ENCODE data around the gene BHMT.
A peak's percentile ranks its signal among the peaks of the same experiment; 100 is the strongest.
"Not testable (repeated sequence)": the region's sequence is repeated elsewhere in the genome, so short reads cannot be mapped to it uniquely, and the experiment has no call there.

BHMT gene

DNA sequence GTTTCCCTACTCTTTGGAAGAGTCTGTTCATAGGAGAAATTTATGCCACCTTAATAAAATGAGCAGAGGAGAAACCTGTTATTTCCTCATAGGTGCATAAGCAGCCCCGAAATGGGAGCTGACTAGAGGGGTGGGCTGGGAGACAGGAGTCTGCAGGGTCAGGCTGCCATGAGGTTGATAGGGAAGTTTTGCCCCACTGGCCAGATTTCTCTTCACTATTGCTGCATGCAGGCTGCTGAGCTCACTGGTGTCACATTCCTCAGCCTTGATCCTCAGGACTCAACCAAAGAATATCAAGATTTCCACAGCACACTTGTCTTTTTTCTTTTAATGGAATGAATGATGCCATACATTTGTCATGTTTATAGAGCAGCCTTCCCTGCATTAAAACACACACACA lies 60.7 kb downstream of the BHMT start:
- Histone ChIP-seq H3K27ac (no peak overlapping the region), H3K4me1 (no peaks in the 10 kb centered on the region), H2AFZ (peak overlapping the region; percentile 49), H3K36me3 (ENCODE audit: control insufficient read depth, insufficient read depth, low read length) (no peaks in the 10 kb centered on the region), H3K79me2 (no peaks in the 10 kb centered on the region), H3K9ac (no peak overlapping the region), H3K9me3 (ENCODE audit: control insufficient read depth, low read length) (no peaks in the 10 kb centered on the region), H3K27me3 (ENCODE audit: control insufficient read depth, insufficient read depth, low read length) (no peaks in the 10 kb centered on the region), H3K4me3 (ENCODE audit: low read depth, low read length) (no peak overlapping the region), H3K4me2 (ENCODE audit: low read length) (no peak overlapping the region)
- no peak for TF ChIP-seq CTCF (IDR thresholded peaks at IDR 0.05)

DNA sequence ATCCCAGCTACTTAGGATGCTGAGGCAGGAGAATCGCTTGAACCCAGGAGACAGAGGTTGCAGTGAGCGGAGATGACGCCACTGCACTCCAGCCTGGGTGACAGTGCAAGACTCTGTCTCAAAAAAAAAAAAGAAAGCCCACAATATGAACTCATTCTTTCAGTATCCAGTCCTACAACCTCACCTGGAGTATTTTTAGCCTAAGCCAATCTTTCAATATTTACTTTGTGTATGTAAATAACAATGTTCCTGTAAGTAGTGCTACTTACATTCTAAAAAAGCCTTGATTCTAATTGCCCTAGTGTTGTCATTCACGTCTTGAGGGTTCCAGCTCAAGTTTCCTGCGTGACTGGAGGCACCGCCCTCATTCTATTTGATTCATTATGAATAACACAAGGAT lies 62.0 kb downstream of the BHMT start:
- H3K4me3 ChIP-seq (ENCODE audit: low read depth, low read length) = no peak overlapping the region
- TF ChIP-seq CTCF (IDR thresholded peaks at IDR 0.05) = no peak
- no peaks in the 10 kb centered on the region for H3K4me1 ChIP-seq
- H3K4me2 ChIP-seq (ENCODE audit: low read length) = no peak overlapping the region
- no peak overlapping the region for H3K9ac ChIP-seq
- no peak overlapping the region for H2AFZ ChIP-seq
- H3K27ac ChIP-seq = no peak overlapping the region
- H3K27me3 ChIP-seq (ENCODE audit: control insufficient read depth, insufficient read depth, low read length) = no peaks in the 10 kb centered on the region
- H3K79me2 ChIP-seq = no peaks in the 10 kb centered on the region
- H3K36me3 ChIP-seq (ENCODE audit: control insufficient read depth, insufficient read depth, low read length) = no peaks in the 10 kb centered on the region
- no peaks in the 10 kb centered on the region for H3K9me3 ChIP-seq (ENCODE audit: control insufficient read depth, low read length)

DNA sequence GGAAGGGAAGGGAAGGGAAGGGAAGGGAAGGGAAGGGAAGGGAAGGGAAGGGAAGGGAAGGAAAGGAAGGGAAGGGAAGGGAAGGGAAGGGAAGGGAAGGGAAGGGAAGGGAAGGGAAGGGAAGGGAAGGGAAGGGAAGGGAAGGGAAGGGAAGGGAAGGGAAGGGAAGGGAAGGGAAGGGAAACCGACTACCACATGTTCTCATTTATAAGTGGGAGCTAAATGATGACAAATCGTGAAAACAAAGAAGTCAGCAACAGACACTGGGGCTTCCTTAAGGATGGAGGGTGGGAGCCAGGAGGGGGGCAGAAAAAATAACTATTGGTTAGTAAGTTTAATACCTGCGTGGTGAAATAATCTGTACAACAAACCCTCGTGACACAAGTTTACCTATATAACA lies 68.8 kb downstream of the BHMT start:
- not testable (repeated sequence) for H3K4me2 ChIP-seq (ENCODE audit: low read length); H3K79me2 ChIP-seq; H3K36me3 ChIP-seq (ENCODE audit: control insufficient read depth, insufficient read depth, low read length); H3K4me3 ChIP-seq (ENCODE audit: low read depth, low read length); H3K27me3 ChIP-seq (ENCODE audit: control insufficient read depth, insufficient read depth, low read length); H3K9me3 ChIP-seq (ENCODE audit: control insufficient read depth, low read length); H3K27ac ChIP-seq; H2AFZ ChIP-seq; H3K9ac ChIP-seq
- H3K4me1 ChIP-seq = peaks cover 11% of the 10 kb centered on the region

DNA sequence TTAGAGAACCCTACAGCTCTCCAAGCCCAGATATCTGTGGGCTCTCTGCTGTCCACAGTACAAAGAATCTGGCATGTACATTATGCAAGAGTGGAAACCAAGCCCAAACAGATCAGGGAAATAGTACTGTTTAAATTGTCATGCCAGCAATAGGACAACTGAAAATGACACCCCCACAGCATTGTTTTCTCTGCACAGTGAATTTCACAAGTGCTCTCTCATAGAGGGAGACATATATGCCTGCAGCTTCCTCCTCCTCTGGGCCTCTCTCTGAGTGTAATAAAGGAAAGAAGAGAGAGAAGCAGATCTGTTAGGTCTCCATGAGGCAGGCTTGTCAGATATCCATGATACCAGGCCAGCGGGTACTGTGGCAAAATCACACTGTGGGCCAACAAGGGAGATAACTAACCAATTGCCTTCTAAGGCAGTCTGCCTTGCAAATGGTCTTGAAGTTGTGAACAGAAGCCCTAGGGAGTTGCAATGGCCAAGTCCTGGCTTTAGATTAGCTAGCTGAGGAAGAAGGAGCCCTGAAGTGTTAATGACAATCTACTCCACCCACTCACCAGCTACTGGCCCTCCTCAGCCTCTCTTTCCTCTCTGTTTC lies 69.9 kb downstream of the BHMT start:
- Histone ChIP-seq H2AFZ (peak overlapping the region; percentile 89), H3K4me2 (ENCODE audit: low read length) (no peak overlapping the region), H3K79me2 (no peaks in the 10 kb centered on the region), H3K27me3 (ENCODE audit: control insufficient read depth, insufficient read depth, low read length) (no peaks in the 10 kb centered on the region), H3K4me1 (peaks cover 11% of the 10 kb centered on the region), H3K36me3 (ENCODE audit: control insufficient read depth, insufficient read depth, low read length) (no peaks in the 10 kb centered on the region), H3K9me3 (ENCODE audit: control insufficient read depth, low read length) (no peaks in the 10 kb centered on the region), H3K9ac (no peak overlapping the region), H3K27ac (peak overlapping the region; percentile 80), H3K4me3 (ENCODE audit: low read depth, low read length) (no peak overlapping the region)
- no peak for TF ChIP-seq CTCF (IDR thresholded peaks at IDR 0.05)

All from parathyroid adenoma (tissue), 2 donors.